Stimulated activated CD4-positive, alpha-beta T cell treated with anti-CD3 and anti-CD28 coated beads, Interleukin-2, amount 100 ng/mL, for 48 hours (primary cell): ENCODE measurements around the gene FAM107A.
A peak's percentile ranks its signal among the peaks of the same experiment; 100 is the strongest.

Source experiments
- DNase-seq, 2 donors: peaks; one replicate each; pipeline ENCODE4 v3.0.0-alpha.2; 2020

FAM107A gene

GRCh38 chr3:58591517-58592510, 14.6 kb upstream of the FAM107A start:
- no peak for DNase-seq

- DNase-seq, result no peak
Measured at GRCh38 chr3:58588030-58588614, 10.9 kb upstream of the FAM107A start.

GRCh38 chr3:58586776-58587192, 9.6 kb upstream of the FAM107A start:
- DNase-seq, result no peak

- no peak for DNase-seq
Measured at GRCh38 chr3:58585994-58586393, 8.8 kb upstream of the FAM107A start.

- peak; percentile 58 to 66 for DNase-seq
Measured at GRCh38 chr3:58585005-58585786, 8.0 kb upstream of the FAM107A start.

GRCh38 chr3:58584690-58585004, 7.5 kb upstream of the FAM107A start:
- no peak for DNase-seq

- DNase-seq, result no peak
Measured at GRCh38 chr3:58581328-58582091, 4.3 kb upstream of the FAM107A start.

GRCh38 chr3:58580826-58581327, 3.7 kb upstream of the FAM107A start:
- no peak for DNase-seq

- no peak for DNase-seq
Measured at GRCh38 chr3:58578873-58579272, 1.7 kb upstream of the FAM107A start.

GRCh38 chr3:58576716-58577115, 475 bp downstream of the FAM107A start:
- DNase-seq, result no peak

GRCh38 chr3:58575971-58576652, 1.1 kb downstream of the FAM107A start:
- DNase-seq, result no peak

GRCh38 chr3:58574682-58575081, 2.5 kb downstream of the FAM107A start:
- no peak for DNase-seq

- no peak for DNase-seq
Measured at GRCh38 chr3:58574106-58574505, 3.1 kb downstream of the FAM107A start.

GRCh38 chr3:58573640-58574039, 3.6 kb downstream of the FAM107A start:
- no peak for DNase-seq

GRCh38 chr3:58572634-58573230, 4.5 kb downstream of the FAM107A start:
- DNase-seq, result no peak

GRCh38 chr3:58572013-58572633, 5.1 kb downstream of the FAM107A start:
- no peak for DNase-seq

- DNase-seq, result no peak
Measured at GRCh38 chr3:58570851-58571250, 6.3 kb downstream of the FAM107A start.

GRCh38 chr3:58569287-58570001, 7.7 kb downstream of the FAM107A start:
- no peak for DNase-seq

- peak; percentile 85 to 87 for DNase-seq
Measured at GRCh38 chr3:58568572-58569286, 8.5 kb downstream of the FAM107A start.

GRCh38 chr3:58567251-58567515, 10.0 kb downstream of the FAM107A start:
- no peak for DNase-seq
